Measurements from ENCODE around the gene CENPF. TPM values are rescaled to one million over a fixed set of nuclear protein-coding genes. Genes with fewer than 3 reads are reported as not detected.

Gene CENPF
- total and polyA plus RNA-seq, 2 experiments from 2014 or later: 123 to 376 TPM

DNA sequence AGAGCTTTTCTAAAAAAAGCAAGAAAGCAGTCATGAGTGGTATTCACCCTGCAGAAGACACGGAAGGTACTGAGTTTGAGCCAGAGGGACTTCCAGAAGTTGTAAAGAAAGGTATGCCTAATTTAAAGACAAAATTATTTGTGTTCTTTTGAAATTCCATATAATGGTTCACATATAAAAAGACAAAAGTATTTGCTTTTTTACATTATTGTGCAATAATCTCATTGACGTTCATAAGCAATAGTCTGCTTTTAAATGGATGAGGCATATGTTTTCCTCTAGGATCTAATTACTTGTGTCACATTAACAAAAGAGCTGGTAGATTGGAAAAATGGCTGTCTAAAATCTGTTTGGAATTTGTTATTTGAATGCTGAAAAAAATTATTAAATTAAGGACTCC, 54.3 kb downstream of the CENPF start:
- H4K20me1 ChIP-seq (replicated peaks; ENCODE audit: insufficient read depth): peaks cover 37% of the 10 kb centered on the region
- no peak overlapping the region for H3K4me3 ChIP-seq
- H2AFZ ChIP-seq: no peak overlapping the region
- Mint-ChIP-seq H3K27ac (no peak overlapping the region), H3K27me3 (ENCODE audit: insufficient read depth, low read depth, poor library complexity) (no peaks in the 10 kb centered on the region), H3K4me3 (no peak overlapping the region), H3K36me3 (ENCODE audit: low read depth) (peaks cover 94% of the 10 kb centered on the region), H3K4me1 (no peaks in the 10 kb centered on the region), H3K9me3 (no peaks in the 10 kb centered on the region)
- TF ChIP-seq, protein P1, sequence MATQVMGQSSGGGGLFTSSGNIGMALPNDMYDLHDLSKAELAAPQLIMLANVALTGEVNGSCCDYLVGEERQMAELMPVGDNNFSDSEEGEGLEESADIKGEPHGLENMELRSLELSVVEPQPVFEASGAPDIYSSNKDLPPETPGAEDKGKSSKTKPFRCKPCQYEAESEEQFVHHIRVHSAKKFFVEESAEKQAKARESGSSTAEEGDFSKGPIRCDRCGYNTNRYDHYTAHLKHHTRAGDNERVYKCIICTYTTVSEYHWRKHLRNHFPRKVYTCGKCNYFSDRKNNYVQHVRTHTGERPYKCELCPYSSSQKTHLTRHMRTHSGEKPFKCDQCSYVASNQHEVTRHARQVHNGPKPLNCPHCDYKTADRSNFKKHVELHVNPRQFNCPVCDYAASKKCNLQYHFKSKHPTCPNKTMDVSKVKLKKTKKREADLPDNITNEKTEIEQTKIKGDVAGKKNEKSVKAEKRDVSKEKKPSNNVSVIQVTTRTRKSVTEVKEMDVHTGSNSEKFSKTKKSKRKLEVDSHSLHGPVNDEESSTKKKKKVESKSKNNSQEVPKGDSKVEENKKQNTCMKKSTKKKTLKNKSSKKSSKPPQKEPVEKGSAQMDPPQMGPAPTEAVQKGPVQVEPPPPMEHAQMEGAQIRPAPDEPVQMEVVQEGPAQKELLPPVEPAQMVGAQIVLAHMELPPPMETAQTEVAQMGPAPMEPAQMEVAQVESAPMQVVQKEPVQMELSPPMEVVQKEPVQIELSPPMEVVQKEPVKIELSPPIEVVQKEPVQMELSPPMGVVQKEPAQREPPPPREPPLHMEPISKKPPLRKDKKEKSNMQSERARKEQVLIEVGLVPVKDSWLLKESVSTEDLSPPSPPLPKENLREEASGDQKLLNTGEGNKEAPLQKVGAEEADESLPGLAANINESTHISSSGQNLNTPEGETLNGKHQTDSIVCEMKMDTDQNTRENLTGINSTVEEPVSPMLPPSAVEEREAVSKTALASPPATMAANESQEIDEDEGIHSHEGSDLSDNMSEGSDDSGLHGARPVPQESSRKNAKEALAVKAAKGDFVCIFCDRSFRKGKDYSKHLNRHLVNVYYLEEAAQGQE (IDR thresholded peaks at IDR 0.05; ENCODE audit: unreplicated experiment): no peak
- TF ChIP-seq, protein P2, sequence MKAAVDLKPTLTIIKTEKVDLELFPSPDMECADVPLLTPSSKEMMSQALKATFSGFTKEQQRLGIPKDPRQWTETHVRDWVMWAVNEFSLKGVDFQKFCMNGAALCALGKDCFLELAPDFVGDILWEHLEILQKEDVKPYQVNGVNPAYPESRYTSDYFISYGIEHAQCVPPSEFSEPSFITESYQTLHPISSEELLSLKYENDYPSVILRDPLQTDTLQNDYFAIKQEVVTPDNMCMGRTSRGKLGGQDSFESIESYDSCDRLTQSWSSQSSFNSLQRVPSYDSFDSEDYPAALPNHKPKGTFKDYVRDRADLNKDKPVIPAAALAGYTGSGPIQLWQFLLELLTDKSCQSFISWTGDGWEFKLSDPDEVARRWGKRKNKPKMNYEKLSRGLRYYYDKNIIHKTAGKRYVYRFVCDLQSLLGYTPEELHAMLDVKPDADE (IDR thresholded peaks at IDR 0.05): no peak
- TF ChIP-seq STAT1 (IDR thresholded peaks at IDR 0.05; ENCODE audit: unreplicated experiment) (no peak), ZNF331 (CRISPR knock-in tag; IDR thresholded peaks at IDR 0.05; ENCODE audit: low read depth) (no peak), EZH2phosphoT487 (IDR thresholded peaks at IDR 0.05; ENCODE audit: unreplicated experiment) (no peak), NANOG (IDR thresholded peaks at IDR 0.05; ENCODE audit: borderline replicate concordance) (no peak), JUNB (IDR thresholded peaks at IDR 0.05; ENCODE audit: unreplicated experiment) (no peak), CREB1 (CRISPR knock-in tag; IDR thresholded peaks at IDR 0.05; ENCODE audit: low read depth) (no peak), ZNF114 (CRISPR knock-in tag; IDR thresholded peaks at IDR 0.05) (no peak), POLR2AphosphoS5 (IDR thresholded peaks at IDR 0.05; ENCODE audit: low read depth) (no peak), EZH2 (IDR thresholded peaks at IDR 0.05; ENCODE audit: low read depth, unreplicated experiment) (no peak)
- TF ChIP-seq, protein P3, sequence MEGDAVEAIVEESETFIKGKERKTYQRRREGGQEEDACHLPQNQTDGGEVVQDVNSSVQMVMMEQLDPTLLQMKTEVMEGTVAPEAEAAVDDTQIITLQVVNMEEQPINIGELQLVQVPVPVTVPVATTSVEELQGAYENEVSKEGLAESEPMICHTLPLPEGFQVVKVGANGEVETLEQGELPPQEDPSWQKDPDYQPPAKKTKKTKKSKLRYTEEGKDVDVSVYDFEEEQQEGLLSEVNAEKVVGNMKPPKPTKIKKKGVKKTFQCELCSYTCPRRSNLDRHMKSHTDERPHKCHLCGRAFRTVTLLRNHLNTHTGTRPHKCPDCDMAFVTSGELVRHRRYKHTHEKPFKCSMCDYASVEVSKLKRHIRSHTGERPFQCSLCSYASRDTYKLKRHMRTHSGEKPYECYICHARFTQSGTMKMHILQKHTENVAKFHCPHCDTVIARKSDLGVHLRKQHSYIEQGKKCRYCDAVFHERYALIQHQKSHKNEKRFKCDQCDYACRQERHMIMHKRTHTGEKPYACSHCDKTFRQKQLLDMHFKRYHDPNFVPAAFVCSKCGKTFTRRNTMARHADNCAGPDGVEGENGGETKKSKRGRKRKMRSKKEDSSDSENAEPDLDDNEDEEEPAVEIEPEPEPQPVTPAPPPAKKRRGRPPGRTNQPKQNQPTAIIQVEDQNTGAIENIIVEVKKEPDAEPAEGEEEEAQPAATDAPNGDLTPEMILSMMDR (conservative IDR thresholded peaks at IDR 0.05; ENCODE audit: low read depth in 2 of 2): no peak
- TF ChIP-seq, protein P4, sequence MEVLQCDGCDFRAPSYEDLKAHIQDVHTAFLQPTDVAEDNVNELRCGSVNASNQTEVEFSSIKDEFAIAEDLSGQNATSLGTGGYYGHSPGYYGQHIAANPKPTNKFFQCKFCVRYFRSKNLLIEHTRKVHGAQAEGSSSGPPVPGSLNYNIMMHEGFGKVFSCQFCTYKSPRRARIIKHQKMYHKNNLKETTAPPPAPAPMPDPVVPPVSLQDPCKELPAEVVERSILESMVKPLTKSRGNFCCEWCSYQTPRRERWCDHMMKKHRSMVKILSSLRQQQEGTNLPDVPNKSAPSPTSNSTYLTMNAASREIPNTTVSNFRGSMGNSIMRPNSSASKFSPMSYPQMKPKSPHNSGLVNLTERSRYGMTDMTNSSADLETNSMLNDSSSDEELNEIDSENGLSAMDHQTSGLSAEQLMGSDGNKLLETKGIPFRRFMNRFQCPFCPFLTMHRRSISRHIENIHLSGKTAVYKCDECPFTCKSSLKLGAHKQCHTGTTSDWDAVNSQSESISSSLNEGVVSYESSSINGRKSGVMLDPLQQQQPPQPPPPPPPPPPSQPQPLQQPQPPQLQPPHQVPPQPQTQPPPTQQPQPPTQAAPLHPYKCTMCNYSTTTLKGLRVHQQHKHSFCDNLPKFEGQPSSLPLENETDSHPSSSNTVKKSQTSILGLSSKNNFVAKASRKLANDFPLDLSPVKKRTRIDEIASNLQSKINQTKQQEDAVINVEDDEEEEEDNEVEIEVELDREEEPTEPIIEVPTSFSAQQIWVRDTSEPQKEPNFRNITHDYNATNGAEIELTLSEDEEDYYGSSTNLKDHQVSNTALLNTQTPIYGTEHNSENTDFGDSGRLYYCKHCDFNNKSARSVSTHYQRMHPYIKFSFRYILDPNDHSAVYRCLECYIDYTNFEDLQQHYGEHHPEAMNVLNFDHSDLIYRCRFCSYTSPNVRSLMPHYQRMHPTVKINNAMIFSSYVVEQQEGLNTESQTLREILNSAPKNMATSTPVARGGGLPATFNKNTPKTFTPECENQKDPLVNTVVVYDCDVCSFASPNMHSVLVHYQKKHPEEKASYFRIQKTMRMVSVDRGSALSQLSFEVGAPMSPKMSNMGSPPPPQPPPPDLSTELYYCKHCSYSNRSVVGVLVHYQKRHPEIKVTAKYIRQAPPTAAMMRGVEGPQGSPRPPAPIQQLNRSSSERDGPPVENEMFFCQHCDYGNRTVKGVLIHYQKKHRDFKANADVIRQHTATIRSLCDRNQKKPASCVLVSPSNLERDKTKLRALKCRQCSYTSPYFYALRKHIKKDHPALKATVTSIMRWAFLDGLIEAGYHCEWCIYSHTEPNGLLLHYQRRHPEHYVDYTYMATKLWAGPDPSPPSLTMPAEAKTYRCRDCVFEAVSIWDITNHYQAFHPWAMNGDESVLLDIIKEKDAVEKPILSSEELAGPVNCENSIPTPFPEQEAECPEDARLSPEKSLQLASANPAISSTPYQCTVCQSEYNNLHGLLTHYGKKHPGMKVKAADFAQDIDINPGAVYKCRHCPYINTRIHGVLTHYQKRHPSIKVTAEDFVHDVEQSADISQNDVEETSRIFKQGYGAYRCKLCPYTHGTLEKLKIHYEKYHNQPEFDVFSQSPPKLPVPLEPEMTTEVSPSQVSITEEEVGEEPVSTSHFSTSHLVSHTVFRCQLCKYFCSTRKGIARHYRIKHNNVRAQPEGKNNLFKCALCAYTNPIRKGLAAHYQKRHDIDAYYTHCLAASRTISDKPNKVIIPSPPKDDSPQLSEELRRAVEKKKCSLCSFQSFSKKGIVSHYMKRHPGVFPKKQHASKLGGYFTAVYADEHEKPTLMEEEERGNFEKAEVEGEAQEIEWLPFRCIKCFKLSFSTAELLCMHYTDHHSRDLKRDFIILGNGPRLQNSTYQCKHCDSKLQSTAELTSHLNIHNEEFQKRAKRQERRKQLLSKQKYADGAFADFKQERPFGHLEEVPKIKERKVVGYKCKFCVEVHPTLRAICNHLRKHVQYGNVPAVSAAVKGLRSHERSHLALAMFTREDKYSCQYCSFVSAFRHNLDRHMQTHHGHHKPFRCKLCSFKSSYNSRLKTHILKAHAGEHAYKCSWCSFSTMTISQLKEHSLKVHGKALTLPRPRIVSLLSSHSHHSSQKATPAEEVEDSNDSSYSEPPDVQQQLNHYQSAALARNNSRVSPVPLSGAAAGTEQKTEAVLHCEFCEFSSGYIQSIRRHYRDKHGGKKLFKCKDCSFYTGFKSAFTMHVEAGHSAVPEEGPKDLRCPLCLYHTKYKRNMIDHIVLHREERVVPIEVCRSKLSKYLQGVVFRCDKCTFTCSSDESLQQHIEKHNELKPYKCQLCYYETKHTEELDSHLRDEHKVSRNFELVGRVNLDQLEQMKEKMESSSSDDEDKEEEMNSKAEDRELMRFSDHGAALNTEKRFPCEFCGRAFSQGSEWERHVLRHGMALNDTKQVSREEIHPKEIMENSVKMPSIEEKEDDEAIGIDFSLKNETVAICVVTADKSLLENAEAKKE (CRISPR knock-in tag; IDR thresholded peaks at IDR 0.05): no peak
- H3K27ac ChIP-seq (ENCODE audit: low read depth): no peak overlapping the region
- ATAC-seq (no peak), DNase-seq (ENCODE audit: low spot score) (no peak)
- H3K9me2 ChIP-seq (ENCODE audit: insufficient read depth): no peaks in the 10 kb centered on the region
- H3K4me2 ChIP-seq: no peak overlapping the region
- no peaks in the 10 kb centered on the region for H3F3A ChIP-seq (replicated peaks; ENCODE audit: low read depth)
- H3K79me2 ChIP-seq (replicated peaks; ENCODE audit: insufficient read depth): 0 out of 2 replicates have a peak, but pooled peaks cover 4% of the 10 kb centered on the region
- peaks cover 90% of the 10 kb centered on the region for H3K36me3 ChIP-seq (ENCODE audit: insufficient read depth)
- no peaks in the 10 kb centered on the region for H3K27me3 ChIP-seq (ENCODE audit: insufficient read depth)
- H3K4me1 ChIP-seq (ENCODE audit: insufficient read depth): no peaks in the 10 kb centered on the region

Data from GM23338 (cell line).